SU-DHL-6 (cell line): Measurements from ENCODE around the gene LHPP.

Source experiments
- CTCF ChIP-seq: fragments of 200-600 bp; sonication (generic); IDR thresholded peaks from one replicate; pipeline ENCODE4 v1.5.1; 2017; ENCODE audit warnings: antibody characterized with exemption, mild to moderate bottlenecking, low read length, moderate library complexity; ENCODE audit not compliant: insufficient read depth, poor library complexity, severe bottlenecking
- EZH2phosphoT487 ChIP-seq: fragments of 200-600 bp; sonication (generic), shearing (Covaris generic); conservative IDR thresholded peaks from 2 replicates; pipeline ENCODE4 v1.6.1; 2018; ENCODE audit warnings: mild to moderate bottlenecking, antibody characterized with exemption, low read length, moderate library complexity, mixed read lengths

DNA sequence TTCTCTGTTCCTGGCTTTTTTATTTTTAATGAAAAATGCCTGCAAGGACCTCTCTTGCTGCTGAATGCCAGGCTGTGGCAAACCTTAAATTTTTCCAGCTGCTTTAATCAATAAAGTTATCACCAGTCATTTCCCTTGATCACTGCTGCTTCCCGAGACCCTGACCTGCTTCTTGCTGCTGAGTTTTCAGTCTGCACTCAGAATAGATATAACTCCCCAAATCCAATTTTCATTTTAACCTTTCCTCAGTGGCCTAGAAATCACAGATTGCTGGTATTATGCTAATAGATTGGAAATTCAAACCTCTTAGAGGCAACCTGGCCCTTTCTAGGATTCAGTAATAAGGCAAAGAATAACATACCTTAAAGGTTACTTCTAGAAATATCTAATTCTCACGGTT is 43.7 kb downstream of the LHPP start:
- TF ChIP-seq CTCF: no peak
- TF ChIP-seq EZH2phosphoT487: no peak
